BE2C (cell line): Measurements from ENCODE around the gene HSPA9.

Source experiments
- DNase-seq: peaks from one replicate; pipeline ENCODE4 v3.0.0-alpha.2; 2020
- H3K27me3 ChIP-seq: fragments of 250-450 bp; sonication (Bioruptor Pico); 2 replicates; pipeline ENCODE4 v1.5.1; 2020; ENCODE audit warnings: mild to moderate bottlenecking
- H3K36me3 ChIP-seq: fragments of 250-450 bp; sonication (Bioruptor Pico); 2 replicates; pipeline ENCODE4 v1.5.1; 2020; ENCODE audit warnings: mild to moderate bottlenecking
- H3K4me1 ChIP-seq: fragments of 250-450 bp; sonication (Bioruptor Pico); 2 replicates; pipeline ENCODE4 v1.5.1; 2020
- H3K4me3 ChIP-seq: 2 replicates; pipeline ENCODE4 v1.5.1; 2011; ENCODE audit warnings: low read depth, low read length
- H3K9me3 ChIP-seq: fragments of 250-450 bp; sonication (Bioruptor Pico); 2 replicates; pipeline ENCODE4 v1.5.1; 2020
- TF ChIP-seq, protein P1 (sequence below): IDR thresholded peaks from 2 replicates; pipeline ENCODE4 v1.5.1; 2012; ENCODE audit warnings: mild to moderate bottlenecking, low read depth, low read length

HSPA9 gene

GRCh38 chr5:138527170-138527569 lies 48.0 kb downstream of the HSPA9 start:
- TF ChIP-seq, protein P1, sequence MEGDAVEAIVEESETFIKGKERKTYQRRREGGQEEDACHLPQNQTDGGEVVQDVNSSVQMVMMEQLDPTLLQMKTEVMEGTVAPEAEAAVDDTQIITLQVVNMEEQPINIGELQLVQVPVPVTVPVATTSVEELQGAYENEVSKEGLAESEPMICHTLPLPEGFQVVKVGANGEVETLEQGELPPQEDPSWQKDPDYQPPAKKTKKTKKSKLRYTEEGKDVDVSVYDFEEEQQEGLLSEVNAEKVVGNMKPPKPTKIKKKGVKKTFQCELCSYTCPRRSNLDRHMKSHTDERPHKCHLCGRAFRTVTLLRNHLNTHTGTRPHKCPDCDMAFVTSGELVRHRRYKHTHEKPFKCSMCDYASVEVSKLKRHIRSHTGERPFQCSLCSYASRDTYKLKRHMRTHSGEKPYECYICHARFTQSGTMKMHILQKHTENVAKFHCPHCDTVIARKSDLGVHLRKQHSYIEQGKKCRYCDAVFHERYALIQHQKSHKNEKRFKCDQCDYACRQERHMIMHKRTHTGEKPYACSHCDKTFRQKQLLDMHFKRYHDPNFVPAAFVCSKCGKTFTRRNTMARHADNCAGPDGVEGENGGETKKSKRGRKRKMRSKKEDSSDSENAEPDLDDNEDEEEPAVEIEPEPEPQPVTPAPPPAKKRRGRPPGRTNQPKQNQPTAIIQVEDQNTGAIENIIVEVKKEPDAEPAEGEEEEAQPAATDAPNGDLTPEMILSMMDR = no peak
- H3K4me1 ChIP-seq = no peaks in the 10 kb centered on the region
- no peak overlapping the region for H3K4me3 ChIP-seq
- no peaks in the 10 kb centered on the region for H3K9me3 ChIP-seq
- peaks cover 43% of the 10 kb centered on the region for H3K36me3 ChIP-seq
- DNase-seq = no peak
- H3K27me3 ChIP-seq = no peaks in the 10 kb centered on the region

- DNase-seq = no peak
- Histone ChIP-seq H3K4me1 (no peaks in the 10 kb centered on the region), H3K36me3 (peaks cover 27% of the 10 kb centered on the region), H3K27me3 (no peaks in the 10 kb centered on the region), H3K4me3 (no peak overlapping the region), H3K9me3 (no peaks in the 10 kb centered on the region)
- TF ChIP-seq, protein P1 = no peak
These were observed 51.8 kb downstream of the HSPA9 start for GRCh38 chr5:138523406-138523805.

- Histone ChIP-seq H3K27me3 (no peaks in the 10 kb centered on the region), H3K9me3 (no peaks in the 10 kb centered on the region), H3K4me1 (no peaks in the 10 kb centered on the region), H3K4me3 (no peak overlapping the region), H3K36me3 (peaks cover 45% of the 10 kb centered on the region)
- TF ChIP-seq, protein P1 = no peak
- DNase-seq = no peak
These were observed 54.2 kb downstream of the HSPA9 start for GRCh38 chr5:138520971-138521370.

GRCh38 chr5:138517437-138517836 lies 57.8 kb downstream of the HSPA9 start:
- H3K36me3 ChIP-seq = peaks cover 64% of the 10 kb centered on the region

DNA sequence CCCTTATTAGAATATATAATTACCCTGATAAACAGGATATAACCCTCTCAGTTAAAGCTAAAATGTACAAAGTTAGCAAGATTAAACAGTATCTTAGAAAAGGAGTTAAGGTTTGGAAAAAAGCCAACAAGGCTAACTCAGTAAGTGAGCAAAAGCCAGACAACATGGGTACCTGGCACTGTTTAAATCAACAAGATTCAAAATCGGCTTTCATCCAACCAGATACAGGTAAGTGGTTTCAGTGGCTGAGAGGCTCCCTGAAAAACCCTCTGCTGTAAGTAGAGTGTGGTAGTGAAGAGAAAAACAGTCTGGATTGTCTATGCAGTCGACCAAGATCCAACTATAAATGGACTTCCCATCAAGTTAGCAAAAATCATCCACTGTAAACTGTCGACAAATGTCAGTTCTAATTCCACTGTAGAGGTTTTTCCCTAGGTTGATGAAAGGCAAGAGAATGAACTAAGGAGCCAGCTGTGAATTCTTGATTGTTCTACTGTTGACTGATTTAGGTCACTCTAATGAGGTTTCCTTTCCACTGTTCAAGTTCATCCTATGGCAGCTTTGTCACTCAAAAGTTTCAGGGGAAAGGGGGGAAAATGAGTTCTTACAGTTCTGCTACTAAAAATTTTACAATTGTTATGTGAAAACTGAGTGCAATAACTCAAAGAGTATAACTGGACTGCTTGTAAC lies 59.5 kb downstream of the HSPA9 start:
- TF ChIP-seq, protein P1 = no peak
- Histone ChIP-seq H3K4me1 (no peaks in the 10 kb centered on the region), H3K9me3 (no peaks in the 10 kb centered on the region), H3K4me3 (no peak overlapping the region), H3K36me3 (peaks cover 78% of the 10 kb centered on the region), H3K27me3 (no peaks in the 10 kb centered on the region)
- DNase-seq = no peak

More at GRCh38 chr5:138517437-138517836, 57.8 kb downstream of the HSPA9 start:
- H3K4me3 ChIP-seq = no peak overlapping the region
- no peak for DNase-seq
- no peaks in the 10 kb centered on the region for H3K27me3 ChIP-seq
- H3K4me1 ChIP-seq = no peaks in the 10 kb centered on the region
- H3K9me3 ChIP-seq = no peaks in the 10 kb centered on the region
- TF ChIP-seq, protein P1 = no peak

DNA sequence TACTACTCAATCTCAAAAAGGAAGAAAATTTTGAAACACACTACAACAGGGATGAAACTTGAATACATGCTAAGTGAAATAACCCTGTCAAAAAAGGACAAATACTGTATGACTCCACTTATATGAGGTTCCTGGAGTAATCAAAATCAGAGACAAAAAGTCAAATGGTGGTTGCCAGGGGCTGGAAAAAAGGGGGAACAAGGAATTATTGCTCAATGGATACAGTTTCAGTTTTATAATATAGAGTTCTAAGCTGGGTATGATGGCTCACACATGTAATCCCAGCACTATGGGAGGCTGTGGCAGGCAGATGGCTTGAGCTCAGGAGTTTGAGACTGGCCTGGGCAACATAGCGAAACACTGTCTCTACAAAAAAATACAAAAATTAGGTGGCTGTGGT lies 61.2 kb downstream of the HSPA9 start:
- Histone ChIP-seq H3K4me3 (no peak overlapping the region), H3K9me3 (no peaks in the 10 kb centered on the region), H3K36me3 (peaks cover 87% of the 10 kb centered on the region), H3K4me1 (no peaks in the 10 kb centered on the region), H3K27me3 (no peaks in the 10 kb centered on the region)
- no peak for DNase-seq
- TF ChIP-seq, protein P1 = no peak
